PC-3 (cell line): ENCODE data around the gene STXBP5. TPM values are rescaled to one million over a fixed set of nuclear protein-coding genes. Genes with fewer than 3 reads are reported as not detected.

Experiments used
- ATAC-seq: fragments of 200-7000 bp; cut with Tn5 transposase; 2 replicates; pipeline ENCODE4 v1.9.1; 2020; ENCODE audit warnings: mild to moderate bottlenecking, moderate library complexity
- BruUV-seq: library from RNA; stranded (reverse); fragments of 400-500 nt; replicated peaks from 2 replicates; lab custom pipeline; 2021; lab: Mats Ljungman, UMichigan
- CTCF ChIA-PET: fragments of 300-600 bp; sonication (Branson Sonifier 250); formaldehyde crosslinking; loops from one replicate; lab custom pipeline; 2022; ENCODE audit warnings: antibody characterized with exemption; lab: Charles Lee
- POLR2A ChIA-PET: fragments of 300-600 bp; sonication (Branson Sonifier 250); formaldehyde crosslinking; loops from one replicate; lab custom pipeline; 2022; ENCODE audit warnings: antibody characterized with exemption; ENCODE audit not compliant: unreplicated experiment; lab: Charles Lee
- DNase-seq: peaks from one replicate; pipeline ENCODE4 v3.0.0-alpha.2; 2015
- H2AFZ ChIP-seq: fragments of 300-600 bp; sonication (generic); 2 replicates; pipeline ENCODE4 v1.6.0; 2016; ENCODE audit warnings: antibody characterized with exemption, low read length
- H3F3A ChIP-seq: fragments of 300-600 bp; sonication (generic); one replicate; pipeline ENCODE4 v1.6.0; 2017; ENCODE audit warnings: antibody characterized with exemption, low read length, control low read depth, mild to moderate bottlenecking; ENCODE audit not compliant: unreplicated experiment
- H3K27ac ChIP-seq: fragments of 300-600 bp; sonication (generic); 2 replicates; pipeline ENCODE4 v1.5.1; 2016; ENCODE audit warnings: mild to moderate bottlenecking, low read length
- H3K27me3 ChIP-seq: fragments of 300-600 bp; sonication (generic); 2 replicates; pipeline ENCODE4 v1.6.1; 2016; ENCODE audit warnings: low read length, mixed read lengths
- H3K36me3 ChIP-seq: fragments of 300-600 bp; sonication (generic); 2 replicates; pipeline ENCODE4 v1.6.1; 2016; ENCODE audit warnings: low read depth, mixed run types, low read length, mixed read lengths
- H3K4me1 ChIP-seq: fragments of 300-600 bp; sonication (generic); 2 replicates; pipeline ENCODE4 v1.5.1; 2016; ENCODE audit warnings: low read length; ENCODE audit not compliant: insufficient read depth
- H3K4me2 ChIP-seq: fragments of 300-600 bp; sonication (generic); 2 replicates; pipeline ENCODE4 v1.6.0; 2016; ENCODE audit warnings: low read length
- H3K4me3 ChIP-seq: fragments of 300-600 bp; sonication (generic); 2 replicates; pipeline ENCODE4 v1.5.1; 2016; ENCODE audit warnings: mild to moderate bottlenecking, low read length, mixed read lengths
- H3K79me2 ChIP-seq: fragments of 300-600 bp; sonication (generic); 2 replicates; pipeline ENCODE4 v1.6.1; 2017; ENCODE audit warnings: low read length, mixed read lengths
- H3K9ac ChIP-seq: fragments of 300-600 bp; sonication (generic); 2 replicates; pipeline ENCODE4 v1.6.0; 2016; ENCODE audit warnings: mild to moderate bottlenecking, low read length
- H3K9me2 ChIP-seq: fragments of 300-600 bp; sonication (generic); replicated peaks from 2 replicates; pipeline ENCODE4 v1.6.1; 2016; ENCODE audit warnings: mixed run types, low read length, mixed read lengths
- H3K9me3 ChIP-seq: fragments of 300-600 bp; sonication (generic); 2 replicates; pipeline ENCODE4 v1.6.1; 2016; ENCODE audit warnings: low read length, mixed read lengths
- H4K20me1 ChIP-seq: fragments of 300-600 bp; sonication (generic); 2 replicates; pipeline ENCODE4 v1.6.1; 2016; ENCODE audit warnings: low read length, mixed read lengths
- CTCF ChIP-seq: fragments of 300-600 bp; sonication (generic); conservative IDR thresholded peaks from 2 replicates; pipeline ENCODE4 v1.5.1; 2017; ENCODE audit warnings: antibody characterized with exemption, low read depth, mild to moderate bottlenecking, low read length
- EZH2 ChIP-seq: fragments of 300-600 bp; sonication (generic); IDR thresholded peaks from one replicate; pipeline ENCODE4 v1.6.1; 2017; ENCODE audit warnings: antibody characterized with exemption, mild to moderate bottlenecking, low read length; ENCODE audit not compliant: unreplicated experiment
- EZH2phosphoT487 ChIP-seq: fragments of 300-600 bp; sonication (generic); IDR thresholded peaks from 2 replicates; pipeline ENCODE4 v1.6.1; 2018; ENCODE audit warnings: mild to moderate bottlenecking, antibody characterized with exemption, low read length, borderline replicate concordance
- intact Hi-C: fragments of 100-400 bp; cut with micrococcal nuclease; formaldehyde crosslinking; loops from 2 replicates; pipeline ENCODE4 v1.9.0; 2023
- total RNA-seq: library from RNA; depleted of rRNA; stranded (reverse); fragments of >200 nt; gene quantifications from 2 replicates; pipeline ENCODE4 v1.2.3, GENCODE V29; 2014

Gene STXBP5
- total RNA-seq, 1 experiment from 2014 or later: 12.9 TPM

GRCh38 chr6:147304016-147304415, 99.8 kb downstream of the STXBP5 start:
- H3F3A ChIP-seq: no peaks in the 10 kb centered on the region
- intact Hi-C loops: no loop called here

GRCh38 chr6:147310521-147310920, 106.3 kb downstream of the STXBP5 start:
- Histone ChIP-seq H3K4me3 (no peak overlapping the region), H3K27me3 (no peaks in the 10 kb centered on the region), H3K27ac (no peak overlapping the region), H2AFZ (no peak overlapping the region), H3F3A (peaks cover 3% of the 10 kb centered on the region), H3K4me2 (no peak overlapping the region), H3K9me3 (no peaks in the 10 kb centered on the region), H3K36me3 (peaks cover 4% of the 10 kb centered on the region; the same call in 1 of the 2 replicates), H3K9ac (no peak overlapping the region), H3K9me2 (no peaks in the 10 kb centered on the region), H4K20me1 (no peaks in the 10 kb centered on the region), H3K79me2 (no peaks in the 10 kb centered on the region), H3K4me1 (no peaks in the 10 kb centered on the region)
- no peak for DNase-seq
- POLR2A ChIA-PET: no interaction called here
- ATAC-seq: no peak
- CTCF ChIA-PET: interaction anchor here (0.6 kb wide), 1 partner anchor 196 kb away, joined by 9 read pairs; no protein-coding TSS in a partner anchor
- no peak for TF ChIP-seq EZH2phosphoT487
- TF ChIP-seq CTCF: no peak
- no peak for TF ChIP-seq EZH2
- intact Hi-C loops: no loop called here
- no TSS peak for BruUV-seq

More at GRCh38 chr6:147304016-147304415, 99.8 kb downstream of the STXBP5 start:
- Histone ChIP-seq H4K20me1 (no peaks in the 10 kb centered on the region), H3K4me3 (no peak overlapping the region), H3K4me1 (no peaks in the 10 kb centered on the region), H3K36me3 (peaks cover 13% of the 10 kb centered on the region), H3K27ac (no peak overlapping the region), H3K4me2 (no peak overlapping the region), H3K79me2 (no peaks in the 10 kb centered on the region), H3K9me2 (no peaks in the 10 kb centered on the region), H3K9ac (no peak overlapping the region), H2AFZ (no peak overlapping the region), H3K27me3 (no peaks in the 10 kb centered on the region), H3K9me3 (0 out of 2 replicates have a peak, but pooled peaks cover 3% of the 10 kb centered on the region)
- no TSS peak for BruUV-seq
- DNase-seq: no peak
- TF ChIP-seq EZH2: no peak
- TF ChIP-seq EZH2phosphoT487: no peak
- TF ChIP-seq CTCF: no peak
- POLR2A ChIA-PET: no interaction called here
- CTCF ChIA-PET: no interaction called here
- no peak for ATAC-seq

- intact Hi-C loops: no loop called here
- no peaks in the 10 kb centered on the region for H3K4me1 ChIP-seq
- TF ChIP-seq CTCF: no peak
- no peak for TF ChIP-seq EZH2phosphoT487
- no peak for TF ChIP-seq EZH2
- no peak for DNase-seq
- no TSS peak for BruUV-seq
- no peaks in the 10 kb centered on the region for H3K9me2 ChIP-seq
- H4K20me1 ChIP-seq: no peaks in the 10 kb centered on the region
- H3K9ac ChIP-seq: no peak overlapping the region
- ATAC-seq: no peak
- H3K79me2 ChIP-seq: no peaks in the 10 kb centered on the region
- peaks cover 4% of the 10 kb centered on the region for H3F3A ChIP-seq
- H3K27me3 ChIP-seq: no peaks in the 10 kb centered on the region
- CTCF ChIA-PET: no interaction called here
- no peak overlapping the region for H3K4me2 ChIP-seq
- POLR2A ChIA-PET: no interaction called here
- no peaks in the 10 kb centered on the region for H3K9me3 ChIP-seq
- no peak overlapping the region for H3K4me3 ChIP-seq
- no peak overlapping the region for H2AFZ ChIP-seq
- peaks cover 10% of the 10 kb centered on the region; the same call in 1 of the 2 replicates for H3K36me3 ChIP-seq
- H3K27ac ChIP-seq: no peak overlapping the region
These were observed 107.0 kb downstream of the STXBP5 start for GRCh38 chr6:147311218-147311617.
